Psoas muscle (tissue), 8 donors: ENCODE results near the gene C4BPB. TPM values are rescaled to one million over a fixed set of nuclear protein-coding genes. Genes with fewer than 3 reads are reported as not detected.
A peak's percentile ranks its signal among the peaks of the same experiment; 100 is the strongest.

Source experiments
- ATAC-seq, 4 donors: fragments of 200-7000 bp; cut with Tn5 transposase; one replicate each; pipeline ENCODE4 v1.9.1; 2020; ENCODE audit warnings: moderate library complexity in 3 of 4, mild to moderate bottlenecking in 2 of 4
- DNase-seq, 2 donors: peaks; one replicate each; pipeline ENCODE4 v3.0.0-alpha.2; 2020
- H3K27ac ChIP-seq: fragments of 200-600 bp; one replicate; pipeline ENCODE4 v1.8.0; 2022
- H3K27me3 ChIP-seq, 3 donors: fragments of 200-600 bp in 1 of 3; one replicate each; pipeline versions ENCODE4 v1.6.1 to v1.8.0; 2013 to 2022; ENCODE audit warnings: low read length in 2 of 3, mild to moderate bottlenecking in 2 of 3, moderate library complexity in 1 of 3; ENCODE audit not compliant: insufficient read depth in 3 of 3
- H3K36me3 ChIP-seq, 2 donors: fragments of 200-600 bp in 1 of 2; one replicate each; pipeline versions ENCODE4 v1.6.1 to v1.8.0; 2013 to 2022; ENCODE audit warnings: low read depth in 1 of 2, mild to moderate bottlenecking in 1 of 2, moderate library complexity in 1 of 2; ENCODE audit not compliant: insufficient read depth in 1 of 2
- H3K4me1 ChIP-seq: fragments of 200-600 bp; one replicate; pipeline ENCODE4 v1.8.0; 2022
- H3K4me3 ChIP-seq: fragments of 200-600 bp; one replicate; pipeline ENCODE4 v1.8.0; 2022; ENCODE audit warnings: mild to moderate bottlenecking
- H3K9me3 ChIP-seq: fragments of 200-600 bp; one replicate; pipeline ENCODE4 v1.8.0; 2022
- WGBS, 3 donors: extraction: QIAGEN DNeasy Blood & Tissue Kit; methylation state at CpG; one replicate each; pipeline versions ENCODE4 v1.1.6 to v1.1.7; 2013; 5-methylcytosine and 5-hydroxymethylcytosine counted together
- intact Hi-C, 2 donors: fragments of 100-400 bp; cut with DNase I; formaldehyde crosslinking; loops; one replicate each; pipeline versions ENCODE4 v1.11.0 to v1.14.2; 2022
- polyA plus RNA-seq, 3 donors: library from polyadenylated mRNA; stranded (reverse); fragments of 200-250 nt; gene quantifications; one replicate each; pipeline ENCODE4 v1.2.3, GENCODE V29; 2013
- total RNA-seq, 4 donors: library from RNA; stranded (reverse); fragmentation: NEBNext Ultra II Directional in 2 of 4; extraction: Animal tissue kit (Norgen Biotek cat#: 25700) in 2 of 4; gene quantifications; one replicate each; pipeline versions ENCODE4 v1.2.1 to v1.2.4, GENCODE V29; 2021 to 2023
- TF ChIP-seq, protein P1 (sequence below): fragments of 200-600 bp; IDR thresholded peaks from one replicate; pipeline ENCODE4 v1.8.0; 2022; ENCODE audit warnings: antibody characterized with exemption
- donor health status: healthy with polysubstance abuse.
- donor health status: DM: no; HTN: no; CAD: no; lungs with moderate emphysema.
- donor health status: Bipolar disorder and iron deficiency.
- donor health status: healthy.
- donor health status: DM: yes; HTN: yes; CAD: no.
- donor health status: DM: no; HTN: no; CAD: no.
- donor health status: DM: no; HTN: no; CAD: no.
- donor health status: DM: yes; HTN: yes; CAD: no.

C4BPB gene
- total and polyA plus RNA-seq, 7 donors, result 0.08 to 0.48 (median 0.25) TPM; not detected in 2

DNA sequence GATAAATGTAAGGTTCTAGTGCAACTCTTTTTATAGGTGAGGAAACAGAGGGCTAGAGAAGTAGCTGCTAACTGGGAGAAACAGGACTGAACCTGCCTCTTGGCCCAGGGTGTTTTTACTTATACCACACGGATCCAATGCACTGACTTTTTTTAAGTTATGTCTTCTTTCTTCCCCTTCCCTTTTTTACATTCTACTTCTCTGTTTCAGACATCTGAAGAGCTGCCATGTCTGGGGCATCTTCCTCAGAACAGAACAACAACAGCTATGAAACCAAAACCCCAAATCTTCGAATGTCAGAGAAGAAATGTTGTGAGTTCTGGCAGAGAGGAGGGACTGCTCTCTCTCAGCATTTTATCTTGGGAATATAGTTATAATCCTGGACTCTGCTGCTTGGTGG lies 34.2 kb upstream of the C4BPB start:
- H3K4me3 ChIP-seq, result peak overlapping the region; percentile 94
- DNase-seq (no peak), ATAC-seq (no peak)
- intact Hi-C loops, result no loop called here
- no peaks in the 10 kb centered on the region for H3K36me3 ChIP-seq
- H3K27me3 ChIP-seq, result no peaks in the 10 kb centered on the region
- peak overlapping the region; percentile 84 for H3K27ac ChIP-seq
- TF ChIP-seq, protein P1, sequence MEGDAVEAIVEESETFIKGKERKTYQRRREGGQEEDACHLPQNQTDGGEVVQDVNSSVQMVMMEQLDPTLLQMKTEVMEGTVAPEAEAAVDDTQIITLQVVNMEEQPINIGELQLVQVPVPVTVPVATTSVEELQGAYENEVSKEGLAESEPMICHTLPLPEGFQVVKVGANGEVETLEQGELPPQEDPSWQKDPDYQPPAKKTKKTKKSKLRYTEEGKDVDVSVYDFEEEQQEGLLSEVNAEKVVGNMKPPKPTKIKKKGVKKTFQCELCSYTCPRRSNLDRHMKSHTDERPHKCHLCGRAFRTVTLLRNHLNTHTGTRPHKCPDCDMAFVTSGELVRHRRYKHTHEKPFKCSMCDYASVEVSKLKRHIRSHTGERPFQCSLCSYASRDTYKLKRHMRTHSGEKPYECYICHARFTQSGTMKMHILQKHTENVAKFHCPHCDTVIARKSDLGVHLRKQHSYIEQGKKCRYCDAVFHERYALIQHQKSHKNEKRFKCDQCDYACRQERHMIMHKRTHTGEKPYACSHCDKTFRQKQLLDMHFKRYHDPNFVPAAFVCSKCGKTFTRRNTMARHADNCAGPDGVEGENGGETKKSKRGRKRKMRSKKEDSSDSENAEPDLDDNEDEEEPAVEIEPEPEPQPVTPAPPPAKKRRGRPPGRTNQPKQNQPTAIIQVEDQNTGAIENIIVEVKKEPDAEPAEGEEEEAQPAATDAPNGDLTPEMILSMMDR, result no peak
- WGBS, 3 donors, result 37 to 54% (median 50%) methylated on average over 2 of the region's 2 CpGs
- H3K9me3 ChIP-seq, result no peaks in the 10 kb centered on the region
- peaks cover 17% of the 10 kb centered on the region for H3K4me1 ChIP-seq

- Histone ChIP-seq H3K9me3 (no peaks in the 10 kb centered on the region), H3K27ac (peak overlapping the region; percentile 84), H3K4me1 (peaks cover 14% of the 10 kb centered on the region), H3K36me3 (peaks cover 0 to 5% of the 10 kb centered on the region in 2 donors), H3K4me3 (peak overlapping the region; percentile 94), H3K27me3 (no peaks in the 10 kb centered on the region)
- peak; percentile 24 to 58 (median 34) for ATAC-seq
- intact Hi-C loops, result no loop called here
- DNase-seq, result no peak
- 43 to 50% (median 47%) methylated on average over 3 of the region's 3 CpGs for WGBS, 3 donors
- TF ChIP-seq, protein P1, result no peak
Observed at GRCh38 chr1:207055386-207056001, 33.2 kb upstream of the C4BPB start.

GRCh38 chr1:207056673-207057072 lies 32.0 kb upstream of the C4BPB start:
- H3K27ac ChIP-seq, result peak overlapping the region; percentile 84
- peak; percentile 36 to 51 (median 38) for ATAC-seq
- intact Hi-C loops, result no loop called here
- H3K9me3 ChIP-seq, result no peaks in the 10 kb centered on the region
- WGBS, 3 donors, result 42 to 55% (median 51%) methylated on average over 6 of the region's 6 CpGs
- TF ChIP-seq, protein P1, result no peak
- peaks cover 9% of the 10 kb centered on the region for H3K4me1 ChIP-seq
- DNase-seq, result no peak
- peaks cover 0 to 13% of the 10 kb centered on the region in 2 donors for H3K36me3 ChIP-seq
- H3K27me3 ChIP-seq, result no peaks in the 10 kb centered on the region
- peak overlapping the region; percentile 28 for H3K4me3 ChIP-seq

DNA sequence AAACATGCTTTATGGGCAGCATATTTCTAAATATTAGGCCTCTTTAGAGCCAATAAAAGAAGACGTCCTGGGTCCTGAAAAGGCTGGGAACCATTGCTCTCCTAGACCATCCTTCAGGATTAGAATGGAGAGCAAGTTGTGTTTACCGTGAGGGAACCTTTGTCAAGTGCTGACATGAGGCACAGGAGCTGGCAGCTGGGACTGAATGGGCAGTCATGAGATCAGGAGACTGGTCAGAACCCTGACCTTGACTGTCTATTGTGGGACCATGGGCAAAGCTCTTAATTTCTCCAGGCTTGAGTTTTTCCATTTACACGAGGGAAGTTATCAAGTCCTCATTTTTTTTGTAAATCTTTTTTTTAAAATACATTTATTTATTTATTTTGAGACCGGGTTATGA lies 30.4 kb upstream of the C4BPB start:
- H3K4me1 ChIP-seq, result peaks cover 9% of the 10 kb centered on the region
- H3K9me3 ChIP-seq, result no peaks in the 10 kb centered on the region
- intact Hi-C loops, result no loop called here
- ATAC-seq, result peak in 3 of 4 donors; percentile 38 to 53 (median 49)
- 56 to 78% (median 64%) methylated on average over 4 of the region's 4 CpGs for WGBS, 3 donors
- DNase-seq, result no peak
- H3K27ac ChIP-seq, result peak overlapping the region; percentile 84
- peaks cover 4 to 28% of the 10 kb centered on the region in 2 donors for H3K36me3 ChIP-seq
- TF ChIP-seq, protein P1, result no peak
- no peak overlapping the region for H3K4me3 ChIP-seq
- H3K27me3 ChIP-seq, result no peaks in the 10 kb centered on the region
